ENCODE results near the gene TSSK2.
A peak's percentile ranks its signal among the peaks of the same experiment; 100 is the strongest.

The TSSK2 gene

DNA sequence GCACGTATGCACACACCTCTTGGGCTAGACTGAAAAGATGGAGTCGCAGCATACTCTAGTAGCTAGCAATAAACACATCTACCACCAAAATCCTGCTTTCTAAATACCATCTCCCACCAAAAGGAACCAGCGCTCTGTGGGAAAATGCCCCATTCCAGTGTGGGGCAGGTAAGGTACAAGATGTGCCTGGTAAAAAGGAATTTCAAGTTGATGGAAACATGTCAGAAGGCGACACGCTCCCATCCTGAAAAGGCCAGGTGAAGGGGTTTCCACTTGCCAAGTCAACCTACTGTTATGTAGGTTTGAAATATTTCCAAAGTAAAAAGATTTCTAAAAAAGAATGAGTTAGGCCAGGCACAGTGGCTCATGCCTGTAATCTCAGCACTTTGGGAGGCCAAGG, 17.7 kb upstream of the TSSK2 start:
- H3K4me2 ChIP-seq, result no peak overlapping the region
- H3K4me1 ChIP-seq, result peaks cover 67% of the 10 kb centered on the region
- no peaks in the 10 kb centered on the region for H3K9me3 ChIP-seq
- no peaks in the 10 kb centered on the region for H3K27me3 ChIP-seq
- peaks cover 100% of the 10 kb centered on the region for H4K20me1 ChIP-seq
- no peak overlapping the region for H3K9ac ChIP-seq
- H3K27ac ChIP-seq, result no peak overlapping the region
- no peak overlapping the region for H3K4me3 ChIP-seq
- no peak for TF ChIP-seq Cebpa-rat (IDR thresholded peaks at IDR 0.05)
- H3K36me3 ChIP-seq, result peaks cover 51% of the 10 kb centered on the region

DNA sequence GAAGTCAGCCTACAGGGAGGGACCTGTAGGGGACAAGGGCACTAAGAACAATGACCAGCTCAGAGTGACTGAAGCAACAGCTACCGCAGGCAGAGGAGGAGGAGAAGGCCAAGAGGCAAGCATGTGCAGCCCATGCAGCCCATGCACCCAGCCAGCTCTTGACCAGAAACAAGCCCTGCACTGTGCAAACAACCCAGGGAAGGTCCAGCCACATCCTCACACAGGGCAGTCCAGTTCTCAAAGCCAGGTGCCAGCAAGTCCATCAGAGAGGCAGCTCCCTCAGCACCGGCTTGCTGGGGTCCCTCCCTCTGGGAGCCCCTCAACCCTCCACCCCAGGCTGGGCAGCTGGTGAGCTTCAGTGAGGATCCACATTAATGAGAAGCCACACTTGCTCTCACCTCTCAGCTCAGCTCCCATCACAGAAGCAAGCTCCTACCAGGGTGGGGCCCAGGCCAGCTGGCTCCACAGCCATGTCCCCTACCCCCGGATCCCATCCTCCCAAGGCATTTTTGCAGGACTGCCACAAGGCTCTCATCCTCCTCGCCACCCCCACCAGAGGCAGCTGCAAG, 16.0 kb upstream of the TSSK2 start:
- Histone ChIP-seq H3K4me1 (peaks cover 67% of the 10 kb centered on the region), H3K27ac (no peak overlapping the region), H4K20me1 (peaks cover 100% of the 10 kb centered on the region)

GRCh38 chr22:19115628-19116027, 15.5 kb upstream of the TSSK2 start:
- peaks cover 100% of the 10 kb centered on the region for H4K20me1 ChIP-seq
- no peak overlapping the region for H3K27ac ChIP-seq
- H3K27me3 ChIP-seq, result no peaks in the 10 kb centered on the region
- no peaks in the 10 kb centered on the region for H3K9me3 ChIP-seq
- H3K4me2 ChIP-seq, result no peak overlapping the region
- no peak overlapping the region for H3K9ac ChIP-seq
- H3K4me1 ChIP-seq, result peaks cover 67% of the 10 kb centered on the region
- TF ChIP-seq Cebpa-rat (IDR thresholded peaks at IDR 0.05), result no peak
- peaks cover 68% of the 10 kb centered on the region for H3K36me3 ChIP-seq
- no peak overlapping the region for H3K4me3 ChIP-seq

More for the DNA sequence above, 16.0 kb upstream of the TSSK2 start:
- Histone ChIP-seq H3K27me3 (no peaks in the 10 kb centered on the region), H3K4me2 (no peak overlapping the region), H3K36me3 (peaks cover 63% of the 10 kb centered on the region), H3K4me3 (no peak overlapping the region), H3K9ac (no peak overlapping the region), H3K9me3 (no peaks in the 10 kb centered on the region)
- TF ChIP-seq Cebpa-rat (IDR thresholded peaks at IDR 0.05), result no peak

GRCh38 chr22:19117111-19117512, 14.0 kb upstream of the TSSK2 start:
- H4K20me1 ChIP-seq, result peaks cover 98% of the 10 kb centered on the region
- peaks cover 60% of the 10 kb centered on the region for H3K4me1 ChIP-seq
- H3K36me3 ChIP-seq, result peaks cover 68% of the 10 kb centered on the region
- peak overlapping the region; percentile 98 for H3K4me2 ChIP-seq
- no peak for TF ChIP-seq Cebpa-rat (IDR thresholded peaks at IDR 0.05)
- no peaks in the 10 kb centered on the region for H3K27me3 ChIP-seq
- no peak overlapping the region for H3K27ac ChIP-seq
- no peak overlapping the region for H3K4me3 ChIP-seq
- H3K9me3 ChIP-seq, result no peaks in the 10 kb centered on the region
- H3K9ac ChIP-seq, result no peak overlapping the region

DNA sequence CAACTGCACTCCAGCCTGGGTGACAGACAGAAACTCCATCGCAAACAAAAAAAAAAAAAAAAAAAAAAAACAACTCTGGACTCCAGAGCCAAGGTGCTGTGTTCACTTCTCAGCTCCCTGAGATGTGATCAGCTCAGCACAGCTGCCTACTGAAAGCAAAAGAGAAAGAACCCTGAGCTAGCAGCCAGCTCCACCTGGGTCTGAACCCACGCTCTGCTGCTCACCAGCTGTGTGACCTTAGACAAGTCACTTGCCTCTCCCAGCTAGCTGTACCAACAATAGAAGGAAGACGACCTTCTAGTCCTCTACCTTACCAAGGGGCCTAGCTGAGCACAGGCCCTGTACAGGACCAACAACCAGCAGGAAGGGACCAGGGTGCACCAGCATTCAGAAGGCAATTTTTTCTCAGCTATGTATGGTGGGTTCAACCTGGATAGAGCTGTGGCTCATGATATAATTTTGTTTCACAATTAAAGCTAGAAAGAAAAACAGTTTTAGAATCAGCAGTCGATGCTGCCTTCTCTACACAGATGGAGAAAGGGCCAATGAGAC, 12.7 kb upstream of the TSSK2 start:
- no peaks in the 10 kb centered on the region for H3K27me3 ChIP-seq
- H3K4me1 ChIP-seq, result peaks cover 68% of the 10 kb centered on the region
- H3K27ac ChIP-seq, result 0 out of 2 replicates have a peak overlapping the region, but pooled peaks have one; percentile 22
- no peak overlapping the region for H3K9ac ChIP-seq
- no peak overlapping the region for H3K4me3 ChIP-seq
- H3K4me2 ChIP-seq, result peak overlapping the region; percentile 98
- TF ChIP-seq Cebpa-rat (IDR thresholded peaks at IDR 0.05), result no peak
- peaks cover 85% of the 10 kb centered on the region for H4K20me1 ChIP-seq
- H3K9me3 ChIP-seq, result no peaks in the 10 kb centered on the region
- peaks cover 61% of the 10 kb centered on the region for H3K36me3 ChIP-seq

DNA sequence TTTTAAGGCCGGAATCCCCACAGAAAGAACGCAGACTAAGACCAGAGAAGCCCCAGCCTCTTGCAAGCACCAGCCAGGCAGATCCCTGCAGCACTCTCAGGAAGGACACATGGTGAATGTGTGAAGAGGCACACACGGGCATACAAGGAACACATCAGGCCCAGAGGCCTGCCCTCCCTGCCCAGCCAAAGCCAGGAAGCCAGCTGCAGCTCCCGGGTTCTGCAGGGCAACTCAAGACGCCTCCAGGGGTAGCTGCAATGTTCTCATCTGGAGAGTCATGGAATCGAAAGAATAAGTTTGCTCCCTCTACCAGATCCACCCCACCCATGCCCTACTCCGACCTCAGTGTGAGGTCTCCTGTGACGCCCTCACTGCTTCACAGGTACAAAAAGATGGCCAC, 11.2 kb upstream of the TSSK2 start:
- peak overlapping the region; percentile 91 for H3K9ac ChIP-seq
- no peak for TF ChIP-seq Cebpa-rat (IDR thresholded peaks at IDR 0.05)
- H3K9me3 ChIP-seq, result no peaks in the 10 kb centered on the region
- peak overlapping the region; percentile 98 for H3K4me2 ChIP-seq
- no peaks in the 10 kb centered on the region for H3K27me3 ChIP-seq
- no peak overlapping the region for H3K4me3 ChIP-seq
- peaks cover 72% of the 10 kb centered on the region for H3K4me1 ChIP-seq
- no peak overlapping the region for H3K27ac ChIP-seq
- peaks cover 69% of the 10 kb centered on the region for H4K20me1 ChIP-seq
- peaks cover 50% of the 10 kb centered on the region for H3K36me3 ChIP-seq

GRCh38 chr22:19120829-19121630, 10.1 kb upstream of the TSSK2 start:
- Histone ChIP-seq H3K27ac (peak overlapping the region; percentile 91), H3K9ac (peak overlapping the region; percentile 91), H3K27me3 (no peaks in the 10 kb centered on the region), H3K4me2 (peak overlapping the region; percentile 98), H3K4me1 (peaks cover 65% of the 10 kb centered on the region), H4K20me1 (peaks cover 58% of the 10 kb centered on the region), H3K9me3 (no peaks in the 10 kb centered on the region), H3K4me3 (peak overlapping the region; percentile 91), H3K36me3 (peaks cover 39% of the 10 kb centered on the region)
- no peak for TF ChIP-seq Cebpa-rat (IDR thresholded peaks at IDR 0.05)

DNA sequence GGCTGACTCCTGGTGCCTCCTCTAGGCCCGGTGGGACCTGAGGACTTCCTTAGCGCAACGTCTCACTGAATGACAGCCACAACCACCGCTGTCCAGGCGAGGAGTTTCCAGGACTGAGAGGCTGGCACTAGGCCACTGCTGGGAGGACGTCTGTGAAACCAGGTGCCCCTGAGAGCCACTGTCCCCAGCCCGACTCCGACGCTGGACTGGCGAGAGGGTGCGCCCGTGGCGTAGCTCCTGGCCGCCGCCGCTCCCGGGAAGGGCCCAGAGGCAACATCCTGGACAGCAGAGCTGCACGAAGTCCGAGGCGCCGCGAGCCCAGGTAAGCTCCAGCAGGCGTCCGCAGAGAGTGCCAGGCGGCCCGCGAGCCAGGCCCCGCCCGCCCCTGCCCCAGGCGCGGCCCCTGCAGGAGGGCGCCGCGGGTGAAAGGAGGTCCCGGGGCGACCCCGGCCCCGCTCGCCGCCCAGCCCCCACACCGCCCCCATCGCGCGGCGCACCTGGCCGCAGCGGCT, 9.4 kb upstream of the TSSK2 start:
- Histone ChIP-seq H3K9ac (peak overlapping the region; percentile 91), H3K36me3 (peaks cover 32% of the 10 kb centered on the region), H3K27me3 (no peaks in the 10 kb centered on the region), H4K20me1 (peaks cover 52% of the 10 kb centered on the region), H3K4me1 (peaks cover 58% of the 10 kb centered on the region), H3K27ac (peak overlapping the region; percentile 91), H3K9me3 (no peaks in the 10 kb centered on the region), H3K4me3 (peak overlapping the region; percentile 91), H3K4me2 (peak overlapping the region; percentile 98)
- no peak for TF ChIP-seq Cebpa-rat (IDR thresholded peaks at IDR 0.05)

- Histone ChIP-seq H3K4me1 (peaks cover 53% of the 10 kb centered on the region), H3K27ac (peak within 1 kb of the TSS; percentile 91), H3K27me3 (no peaks in the 10 kb centered on the region), H3K9me3 (no peaks in the 10 kb centered on the region), H4K20me1 (peaks cover 46% of the 10 kb centered on the region), H3K4me2 (peak within 1 kb of the TSS; percentile 98), H3K9ac (peak within 1 kb of the TSS; percentile 91), H3K4me3 (peak within 1 kb of the TSS; percentile 91), H3K36me3 (peaks cover 27% of the 10 kb centered on the region)
- TF ChIP-seq Cebpa-rat (IDR thresholded peaks at IDR 0.05), result no peak
Observed at GRCh38 chr22:19122143-19122751, 8.9 kb upstream of the TSSK2 start, which contains the start of gene DGCR2. DGCR2 (minus strand) TSS chr22:19122412; CDS start chr22:19122206, 206 bp downstream.

All from BLaER1 (cell line).